Left lung (tissue), 10 donors: ENCODE results near the gene FRMD1. TPM values are rescaled to one million over a fixed set of nuclear protein-coding genes. Genes with fewer than 3 reads are reported as not detected.

Source experiments
- ATAC-seq: fragments of 200-7000 bp; cut with Tn5 transposase; one replicate; pipeline ENCODE4 v1.9.1; 2020; ENCODE audit warnings: moderate library complexity
- DNase-seq, 4 donors: peaks; one replicate each; pipeline ENCODE4 v3.0.0-alpha.2; 2013 to 2020
- H3K27ac ChIP-seq, 2 donors: fragments of 200-600 bp; sonication (generic) in 1 of 2; one replicate each; pipeline versions ENCODE4 v1.5.0 to v1.8.0; 2020 to 2021
- H3K27me3 ChIP-seq, 2 donors: fragments of 200-600 bp; sonication (generic) in 1 of 2; one replicate each; pipeline versions ENCODE4 v1.5.0 to v1.8.0; 2020 to 2021
- H3K36me3 ChIP-seq, 2 donors: fragments of 200-600 bp; sonication (generic) in 1 of 2; one replicate each; pipeline versions ENCODE4 v1.5.0 to v1.8.0; 2020 to 2021
- H3K4me1 ChIP-seq, 2 donors: fragments of 200-600 bp; one replicate each; pipeline ENCODE4 v1.8.0; 2021
- H3K4me3 ChIP-seq, 2 donors: fragments of 200-600 bp; sonication (generic) in 1 of 2; one replicate each; pipeline versions ENCODE4 v1.5.0 to v1.8.0; 2020 to 2021; ENCODE audit warnings: mild to moderate bottlenecking in 1 of 2
- H3K9me3 ChIP-seq, 2 donors: fragments of 200-600 bp; sonication (generic) in 1 of 2; one replicate each; pipeline versions ENCODE4 v1.5.0 to v1.8.0; 2020 to 2021
- intact Hi-C, 2 donors: fragments of 100-400 bp; cut with DNase I; formaldehyde crosslinking; loops; one replicate each; pipeline versions ENCODE4 v1.11.2 to v1.14.2; 2022
- polyA plus RNA-seq, 6 donors: library from polyadenylated mRNA; unstranded; fragments of 120-200 nt; gene quantifications; one replicate each; pipeline ENCODE4 v1.2.1, GENCODE V29; 2013; ENCODE audit not compliant: insufficient read length in 6 of 6
- total RNA-seq, 2 donors: library from RNA; stranded (reverse); fragmentation: NEBNext Ultra II Directional; extraction: Animal tissue kit (Norgen Biotek cat#: 25700); gene quantifications; one replicate each; pipeline ENCODE4 v1.2.1, GENCODE V29; 2021
- TF ChIP-seq, protein P1 (sequence below), 2 donors: fragments of 200-600 bp; sonication (generic) in 1 of 2; IDR thresholded peaks; one replicate each; pipeline versions ENCODE4 v1.5.0 to v1.8.0; 2021; ENCODE audit warnings: antibody characterized with exemption in 2 of 2
- donor health status: DM: no; HTN: yes; CAD: no.
- donor health status: DM: no; HTN: no; CAD: no.

Gene FRMD1
- total and polyA plus RNA-seq, 8 donors = 3.4 to 7.2 (median 6.0) TPM; not detected in 2

DNA sequence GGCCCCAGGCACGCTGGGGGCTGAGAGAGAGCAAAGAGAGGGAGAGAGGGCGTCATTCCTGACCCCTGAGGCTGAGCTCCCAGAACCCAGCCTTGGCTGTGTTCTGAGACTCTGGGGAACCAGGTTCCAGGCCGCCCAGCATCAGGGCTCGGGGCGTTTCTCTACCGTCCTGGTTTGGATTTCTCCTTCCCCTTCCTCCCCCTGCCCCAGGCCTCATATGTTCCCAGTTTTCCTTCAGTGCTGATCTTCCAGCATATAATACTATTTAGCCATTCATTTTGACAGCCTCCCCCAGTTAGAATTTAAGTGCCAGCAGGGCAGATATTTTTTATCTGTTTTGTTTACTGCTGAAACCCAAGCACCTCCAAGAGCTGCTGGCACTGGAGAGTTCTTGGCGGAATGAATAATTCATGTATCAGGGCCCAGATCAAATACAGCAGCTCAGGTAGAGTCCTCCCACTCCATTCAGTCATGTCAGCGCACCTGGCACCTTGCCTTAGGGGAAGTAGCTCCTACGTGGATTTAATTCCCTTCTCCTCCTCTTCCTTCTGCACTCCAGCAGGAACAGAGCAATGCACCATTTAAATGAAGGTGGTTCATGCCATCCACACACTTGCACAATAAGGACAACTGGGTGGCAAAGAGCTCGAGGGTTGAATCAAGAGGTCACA, 23.4 kb upstream of the FRMD1 start:
- no peaks in the 10 kb centered on the region for H3K36me3 ChIP-seq
- no peak overlapping the region for H3K27ac ChIP-seq
- DNase-seq (peak in 1 of 4 donors; percentile 39), ATAC-seq (no peak)
- peaks cover 0 to 5% of the 10 kb centered on the region in 2 donors for H3K4me1 ChIP-seq
- TF ChIP-seq, protein P1, sequence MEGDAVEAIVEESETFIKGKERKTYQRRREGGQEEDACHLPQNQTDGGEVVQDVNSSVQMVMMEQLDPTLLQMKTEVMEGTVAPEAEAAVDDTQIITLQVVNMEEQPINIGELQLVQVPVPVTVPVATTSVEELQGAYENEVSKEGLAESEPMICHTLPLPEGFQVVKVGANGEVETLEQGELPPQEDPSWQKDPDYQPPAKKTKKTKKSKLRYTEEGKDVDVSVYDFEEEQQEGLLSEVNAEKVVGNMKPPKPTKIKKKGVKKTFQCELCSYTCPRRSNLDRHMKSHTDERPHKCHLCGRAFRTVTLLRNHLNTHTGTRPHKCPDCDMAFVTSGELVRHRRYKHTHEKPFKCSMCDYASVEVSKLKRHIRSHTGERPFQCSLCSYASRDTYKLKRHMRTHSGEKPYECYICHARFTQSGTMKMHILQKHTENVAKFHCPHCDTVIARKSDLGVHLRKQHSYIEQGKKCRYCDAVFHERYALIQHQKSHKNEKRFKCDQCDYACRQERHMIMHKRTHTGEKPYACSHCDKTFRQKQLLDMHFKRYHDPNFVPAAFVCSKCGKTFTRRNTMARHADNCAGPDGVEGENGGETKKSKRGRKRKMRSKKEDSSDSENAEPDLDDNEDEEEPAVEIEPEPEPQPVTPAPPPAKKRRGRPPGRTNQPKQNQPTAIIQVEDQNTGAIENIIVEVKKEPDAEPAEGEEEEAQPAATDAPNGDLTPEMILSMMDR (IDR thresholded peaks at IDR 0.05) = no peak
- H3K27me3 ChIP-seq = peaks cover 31 to 72% of the 10 kb centered on the region in 2 donors
- intact Hi-C loops = no loop called here
- no peak overlapping the region for H3K4me3 ChIP-seq
- H3K9me3 ChIP-seq = no peaks in the 10 kb centered on the region

DNA sequence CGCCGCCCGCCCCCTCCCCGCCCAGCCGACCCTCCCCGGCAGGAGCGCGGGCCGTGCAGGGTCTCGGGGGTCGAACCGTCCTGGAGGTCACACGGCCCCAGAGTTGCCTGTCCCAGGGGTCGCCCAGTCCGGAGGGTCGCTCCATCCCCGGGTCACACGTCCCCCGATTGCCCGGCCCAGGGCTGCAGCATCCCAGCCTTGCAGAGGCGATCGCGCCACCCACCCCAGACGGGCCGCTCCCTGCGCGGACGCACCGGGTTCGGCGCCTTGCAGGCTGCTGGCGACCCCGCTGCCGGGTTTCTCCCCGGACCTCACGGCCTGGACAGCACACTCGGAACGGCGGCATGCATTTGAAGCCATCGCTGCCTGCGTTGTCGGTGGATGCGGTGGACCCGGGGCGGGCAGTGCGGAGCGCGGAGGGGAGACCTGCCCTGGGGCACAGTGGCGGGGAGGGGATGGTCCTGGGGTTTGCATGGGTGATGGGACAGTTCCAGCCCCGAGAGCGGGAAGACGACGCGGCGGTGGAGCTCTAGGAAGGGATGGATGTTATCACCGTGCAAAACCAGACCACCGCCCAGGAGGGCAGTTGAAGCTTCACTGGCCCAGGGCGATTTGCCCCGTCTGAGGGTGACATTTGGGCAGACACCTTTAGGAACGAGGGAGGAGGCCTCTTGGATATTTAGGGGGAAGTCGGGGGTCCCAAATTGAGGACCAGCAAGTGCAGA, 22.7 kb upstream of the FRMD1 start:
- Histone ChIP-seq H3K27me3 (peaks cover 31 to 72% of the 10 kb centered on the region in 2 donors), H3K9me3 (no peaks in the 10 kb centered on the region), H3K36me3 (no peaks in the 10 kb centered on the region), H3K4me1 (peaks cover 0 to 5% of the 10 kb centered on the region in 2 donors), H3K4me3 (no peak overlapping the region), H3K27ac (no peak overlapping the region)
- TF ChIP-seq, protein P1 (IDR thresholded peaks at IDR 0.05) = no peak
- intact Hi-C loops = no loop called here
- DNase-seq = peak in 2 of 4 donors; percentile 20 to 77
- ATAC-seq = no peak

DNA sequence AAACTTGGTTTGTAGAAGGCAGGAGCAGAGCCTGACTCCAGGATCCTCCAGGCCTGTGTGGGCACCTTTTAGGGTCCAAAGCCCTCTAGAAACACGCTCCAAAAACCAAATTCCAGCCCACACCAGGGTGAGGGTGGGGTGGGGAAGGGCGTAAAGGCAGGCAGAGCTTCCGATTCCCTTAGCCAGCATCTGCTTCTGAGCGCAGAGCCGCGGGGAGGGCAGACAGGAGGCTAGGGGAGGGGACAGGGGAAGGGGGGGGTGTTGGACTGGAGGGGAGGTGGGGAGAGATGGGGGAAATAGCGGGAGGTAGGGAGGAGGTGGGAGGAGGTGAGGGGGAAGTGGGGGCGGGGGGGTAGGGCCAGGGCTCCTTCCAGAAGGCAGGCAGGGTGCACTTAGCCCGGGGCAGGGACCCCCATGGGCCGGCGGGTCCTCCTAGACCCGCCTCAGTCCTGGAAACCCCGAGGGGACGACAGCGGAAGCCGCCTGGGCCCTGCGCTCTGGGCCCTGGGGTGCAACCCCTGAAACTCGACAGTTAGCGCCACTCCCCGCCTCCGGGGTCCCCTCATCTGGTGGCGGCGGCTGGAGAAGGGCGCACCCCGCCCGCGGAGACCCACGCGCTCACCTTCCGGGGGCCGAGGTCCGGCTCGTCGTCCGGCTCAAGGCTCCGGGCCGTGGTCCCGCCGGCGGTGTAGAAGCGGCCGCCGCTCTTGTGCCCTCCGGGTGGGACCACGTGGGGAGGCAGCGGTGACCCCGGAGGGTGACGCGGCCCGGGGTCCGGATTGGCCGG, 22.0 kb upstream of the FRMD1 start:
- Histone ChIP-seq H3K36me3 (no peaks in the 10 kb centered on the region), H3K4me3 (no peak overlapping the region), H3K27ac (no peak overlapping the region), H3K4me1 (peaks cover 0 to 5% of the 10 kb centered on the region in 2 donors), H3K27me3 (peaks cover 31 to 72% of the 10 kb centered on the region in 2 donors), H3K9me3 (no peaks in the 10 kb centered on the region)
- TF ChIP-seq, protein P1 (IDR thresholded peaks at IDR 0.05) = no peak
- intact Hi-C loops = no loop called here
- ATAC-seq (no peak), DNase-seq (peak in 2 of 4 donors; percentile 35 to 75)

DNA sequence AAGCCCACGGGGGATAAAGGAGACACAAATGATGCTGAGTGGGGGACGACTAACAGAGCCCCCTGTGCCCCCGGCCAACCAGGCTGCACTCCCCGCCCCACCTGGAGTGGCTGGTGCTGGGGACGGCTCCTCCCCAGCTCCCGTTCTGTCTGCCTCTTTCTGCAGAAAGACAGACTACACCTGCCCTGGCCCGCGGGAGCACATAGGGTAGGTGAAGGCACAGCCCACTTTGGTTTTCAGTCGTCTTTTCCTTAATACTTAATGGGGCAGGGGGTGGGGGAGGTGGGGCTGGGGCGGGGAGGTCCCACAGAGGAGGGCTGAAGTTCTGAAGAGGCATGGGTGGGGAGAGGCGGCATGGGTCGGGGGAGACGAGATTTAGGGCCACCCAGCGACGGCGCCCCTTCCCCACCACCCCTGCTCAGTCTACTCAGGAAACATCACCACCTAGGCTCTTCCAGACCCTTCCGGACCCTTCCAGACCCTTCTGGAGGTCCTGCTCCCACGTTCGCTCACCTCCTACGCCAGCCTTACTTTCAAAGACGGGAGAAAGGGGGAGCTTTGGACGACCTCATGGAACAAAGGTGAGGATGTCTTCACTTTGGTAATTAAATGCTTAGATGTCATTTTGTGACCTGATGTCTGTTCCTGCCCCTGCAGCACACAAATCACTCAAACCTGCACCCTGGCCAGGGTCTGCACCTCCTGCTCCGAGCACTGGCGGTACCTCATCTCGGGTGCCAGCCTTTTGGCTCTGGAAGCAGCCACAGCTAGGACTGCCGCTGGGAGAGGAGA, 21.2 kb upstream of the FRMD1 start:
- peak in 1 of 4 donors; percentile 74 for DNase-seq
- Histone ChIP-seq H3K4me1 (peaks cover 0 to 5% of the 10 kb centered on the region in 2 donors), H3K4me3 (no peak overlapping the region), H3K27ac (no peak overlapping the region), H3K27me3 (peaks cover 31 to 72% of the 10 kb centered on the region in 2 donors), H3K36me3 (no peaks in the 10 kb centered on the region), H3K9me3 (no peaks in the 10 kb centered on the region)
- intact Hi-C loops = no loop called here
- ATAC-seq = no peak
- TF ChIP-seq, protein P1 (IDR thresholded peaks at IDR 0.05) = no peak
